ENCODE measurements around the gene SUCLG2.

DNA sequence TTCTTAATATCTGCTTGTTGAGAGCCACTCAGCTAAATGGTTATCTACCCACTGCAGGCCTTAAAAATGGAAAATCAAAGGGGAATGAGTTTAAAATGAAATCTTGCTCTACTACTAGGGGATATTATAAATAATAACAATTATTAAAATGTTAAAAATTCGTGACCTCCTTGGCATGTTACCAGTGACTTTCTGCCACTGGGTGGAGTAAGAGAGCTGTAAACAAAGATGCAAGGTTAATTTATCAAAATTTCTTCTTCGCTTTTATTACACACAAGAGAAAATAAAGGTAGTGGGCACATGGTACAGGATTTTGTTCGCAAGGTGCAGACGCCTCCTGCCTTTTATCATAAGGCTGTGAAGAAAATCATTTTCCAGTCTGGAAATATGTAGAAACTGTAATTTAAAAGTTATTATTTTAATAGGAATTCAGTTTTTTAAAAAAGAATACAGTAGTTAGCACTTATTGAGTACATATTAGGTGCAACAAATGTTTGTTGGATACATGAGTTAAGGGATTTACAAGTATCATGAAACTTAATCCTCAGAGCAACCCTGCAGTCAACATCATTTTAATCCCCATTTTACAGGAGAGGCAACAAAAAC, 272.6 kb downstream of the SUCLG2 start:
- TF ChIP-seq, protein P1, sequence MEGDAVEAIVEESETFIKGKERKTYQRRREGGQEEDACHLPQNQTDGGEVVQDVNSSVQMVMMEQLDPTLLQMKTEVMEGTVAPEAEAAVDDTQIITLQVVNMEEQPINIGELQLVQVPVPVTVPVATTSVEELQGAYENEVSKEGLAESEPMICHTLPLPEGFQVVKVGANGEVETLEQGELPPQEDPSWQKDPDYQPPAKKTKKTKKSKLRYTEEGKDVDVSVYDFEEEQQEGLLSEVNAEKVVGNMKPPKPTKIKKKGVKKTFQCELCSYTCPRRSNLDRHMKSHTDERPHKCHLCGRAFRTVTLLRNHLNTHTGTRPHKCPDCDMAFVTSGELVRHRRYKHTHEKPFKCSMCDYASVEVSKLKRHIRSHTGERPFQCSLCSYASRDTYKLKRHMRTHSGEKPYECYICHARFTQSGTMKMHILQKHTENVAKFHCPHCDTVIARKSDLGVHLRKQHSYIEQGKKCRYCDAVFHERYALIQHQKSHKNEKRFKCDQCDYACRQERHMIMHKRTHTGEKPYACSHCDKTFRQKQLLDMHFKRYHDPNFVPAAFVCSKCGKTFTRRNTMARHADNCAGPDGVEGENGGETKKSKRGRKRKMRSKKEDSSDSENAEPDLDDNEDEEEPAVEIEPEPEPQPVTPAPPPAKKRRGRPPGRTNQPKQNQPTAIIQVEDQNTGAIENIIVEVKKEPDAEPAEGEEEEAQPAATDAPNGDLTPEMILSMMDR (IDR thresholded peaks at IDR 0.05): peak; percentile 28 to 38
- no peak for TF ChIP-seq POLR2AphosphoS5 (IDR thresholded peaks at IDR 0.05)
- TF ChIP-seq POLR2A (IDR thresholded peaks at IDR 0.05): no peak
